ENCODE data around the gene ZC3H10. TPM values are rescaled to one million over a fixed set of nuclear protein-coding genes. Genes with fewer than 3 reads are reported as not detected.

ZC3H10 gene
- total and polyA plus RNA-seq, 2 donors (not counting 3 experiments of a cell fraction or from before 2014, with no cell fraction given): 2.6 to 10.1 TPM

GRCh38 chr12:56127888-56128669 is 10.0 kb downstream of the ZC3H10 start, which contains the start of gene ESYT1:
Gene ESYT1, plus strand, starts transcription at chr12:56128267. Its CDS starts 53 bp downstream, at chr12:56128320.
- CTCF ChIA-PET: interaction anchor here (0.6 to 3.1 kb wide), 17 partner anchors 9 to 390 kb away, joined by 3 to 40 read pairs (median 5); partner anchors contain the start of genes MYL6, MYL6B, RNF41 and SMARCC2
- Histone ChIP-seq H3K27ac (ENCODE audit: insufficient read depth, low read depth, low read length) (peak within 1 kb of the TSS; percentile 46), H3K9ac (replicated peaks; ENCODE audit: extremely low read depth, insufficient read depth, low read length) (peak within 1 kb of the TSS; percentile 66), H3K4me1 (ENCODE audit: control insufficient read depth, extremely low read depth, insufficient read depth, low read length) (peaks cover 28% of the 10 kb centered on the region), H3K4me3 (replicated peaks in 1 of 3; ENCODE audit: insufficient read depth in 1 of 3, low read depth in 1 of 3, low read length in 3 of 3) (peak within 1 kb of the TSS; percentile 63 to 75 (median 68)), H4K20me1 (replicated peaks; ENCODE audit: control insufficient read depth, extremely low read depth, insufficient read depth, low read length) (no peaks in the 10 kb centered on the region), H2AFZ (ENCODE audit: low read depth, low read length) (peak within 1 kb of the TSS; percentile 16), H3K79me2 (ENCODE audit: control insufficient read depth, insufficient read depth, low read length) (peaks cover 19% of the 10 kb centered on the region), H3K36me3 (ENCODE audit: control insufficient read depth in 2 of 2, extremely low read depth in 1 of 2, insufficient read depth in 2 of 2, low read length in 2 of 2) (peaks cover 4 to 22% of the 10 kb centered on the region in 2 experiments), H3K9me1 (replicated peaks; ENCODE audit: control insufficient read depth, extremely low read depth, insufficient read depth, low read length) (no peaks in the 10 kb centered on the region), H3K9me3 (replicated peaks; ENCODE audit: control insufficient read depth, insufficient read depth, low read length) (no peaks in the 10 kb centered on the region), H3K4me2 (ENCODE audit: insufficient read depth, low read length) (peak within 1 kb of the TSS; percentile 82), H3K27me3 (ENCODE audit: control insufficient read depth in 2 of 2, insufficient read depth in 2 of 2, low read length in 2 of 2) (no peaks in the 10 kb centered on the region)
- TF ChIP-seq EZH2 (IDR thresholded peaks at IDR 0.05; ENCODE audit: borderline replicate concordance, low read depth, low read length, severe bottlenecking): no peak
- peak; percentile 89 for TF ChIP-seq JUN (IDR thresholded peaks at IDR 0.05; ENCODE audit: borderline replicate concordance, insufficient read depth, insufficient read length, low read depth)
- TF ChIP-seq MAX (IDR thresholded peaks at IDR 0.05; ENCODE audit: insufficient read depth, insufficient read length): peak; percentile 77
- TF ChIP-seq POLR2AphosphoS5 (IDR thresholded peaks at IDR 0.05; ENCODE audit: insufficient read depth, low read depth, low read length): peak; percentile 45
- TF ChIP-seq MYC (IDR thresholded peaks at IDR 0.05; ENCODE audit: low read depth, low read length): no peak
- no peak for TF ChIP-seq CTCF (IDR thresholded peaks at IDR 0.05; ENCODE audit: extremely low read depth in 1 of 2, insufficient read depth in 1 of 2, low read depth in 1 of 2, low read length in 2 of 2)
- no peak for TF ChIP-seq FOS (IDR thresholded peaks at IDR 0.05; ENCODE audit: borderline replicate concordance, insufficient read depth, low read length)
- no peak for TF ChIP-seq GATA2 (IDR thresholded peaks at IDR 0.05; ENCODE audit: insufficient read depth, insufficient read length, low read depth, low read length)
- peak; percentile 82 for TF ChIP-seq POLR2A (IDR thresholded peaks at IDR 0.05; ENCODE audit: low read depth, low read length)
- intact Hi-C loops (cut with micrococcal nuclease): loop anchor here (1.0 kb wide), 1 partner anchor 24 kb away; the partner anchor contains the start of gene MYL6B
- POLR2A ChIA-PET: interaction anchor here (0.5 to 2.6 kb wide), 11 partner anchors 9 to 94 kb away, joined by 3 to 38 read pairs (median 5); partner anchors contain the start of genes MYL6, PA2G4, RNF41 and SMARCC2
- DNase-seq (ENCODE audit: low read depth, low spot score) (peak; percentile 100), FAIRE-seq (peak; percentile 97)
- BruUV-seq (replicated peaks): TSS peak; percentile 52
- dilution Hi-C loops (cut with MboI; ENCODE audit: extremely low pct_ligation_motif_present, low sequenced_read_pairs): no loop called here

All from endothelial cell of umbilical vein (primary cell).